Measurements from ENCODE around the gene CDCA4.

DNA sequence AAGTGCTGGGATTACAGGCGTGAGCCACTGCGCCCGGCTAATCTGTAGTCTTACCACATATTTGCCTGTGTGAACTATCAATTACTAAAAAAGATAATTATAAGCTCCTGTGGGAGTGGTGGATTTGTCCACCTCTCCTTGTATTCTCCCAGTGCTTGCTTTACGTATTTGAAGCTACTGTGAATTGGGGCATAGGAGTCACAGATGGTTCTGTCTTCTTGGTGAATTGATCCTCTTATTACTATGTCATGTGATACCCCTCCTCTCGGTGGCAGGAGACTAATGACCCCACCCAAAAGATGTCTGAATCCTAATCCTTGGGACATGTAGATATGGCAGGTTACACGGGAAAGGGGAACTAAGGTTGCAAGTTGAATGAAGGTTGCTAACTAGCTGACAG, 32.5 kb upstream of the CDCA4 start:
- TF ChIP-seq, protein P1, sequence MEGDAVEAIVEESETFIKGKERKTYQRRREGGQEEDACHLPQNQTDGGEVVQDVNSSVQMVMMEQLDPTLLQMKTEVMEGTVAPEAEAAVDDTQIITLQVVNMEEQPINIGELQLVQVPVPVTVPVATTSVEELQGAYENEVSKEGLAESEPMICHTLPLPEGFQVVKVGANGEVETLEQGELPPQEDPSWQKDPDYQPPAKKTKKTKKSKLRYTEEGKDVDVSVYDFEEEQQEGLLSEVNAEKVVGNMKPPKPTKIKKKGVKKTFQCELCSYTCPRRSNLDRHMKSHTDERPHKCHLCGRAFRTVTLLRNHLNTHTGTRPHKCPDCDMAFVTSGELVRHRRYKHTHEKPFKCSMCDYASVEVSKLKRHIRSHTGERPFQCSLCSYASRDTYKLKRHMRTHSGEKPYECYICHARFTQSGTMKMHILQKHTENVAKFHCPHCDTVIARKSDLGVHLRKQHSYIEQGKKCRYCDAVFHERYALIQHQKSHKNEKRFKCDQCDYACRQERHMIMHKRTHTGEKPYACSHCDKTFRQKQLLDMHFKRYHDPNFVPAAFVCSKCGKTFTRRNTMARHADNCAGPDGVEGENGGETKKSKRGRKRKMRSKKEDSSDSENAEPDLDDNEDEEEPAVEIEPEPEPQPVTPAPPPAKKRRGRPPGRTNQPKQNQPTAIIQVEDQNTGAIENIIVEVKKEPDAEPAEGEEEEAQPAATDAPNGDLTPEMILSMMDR (IDR thresholded peaks at IDR 0.05): no peak
- TF ChIP-seq EP300 (IDR thresholded peaks at IDR 0.05) (no peak), POLR2A (IDR thresholded peaks at IDR 0.05) (no peak)
